ENCODE measurements around the gene SLC9A9. TPM values are rescaled to one million over a fixed set of nuclear protein-coding genes. Genes with fewer than 3 reads are reported as not detected.

Gene SLC9A9
- polyA plus RNA-seq, 1 donor (not counting 4 experiments of a cell fraction or from before 2014, with no cell fraction given) = 5.2 TPM

DNA sequence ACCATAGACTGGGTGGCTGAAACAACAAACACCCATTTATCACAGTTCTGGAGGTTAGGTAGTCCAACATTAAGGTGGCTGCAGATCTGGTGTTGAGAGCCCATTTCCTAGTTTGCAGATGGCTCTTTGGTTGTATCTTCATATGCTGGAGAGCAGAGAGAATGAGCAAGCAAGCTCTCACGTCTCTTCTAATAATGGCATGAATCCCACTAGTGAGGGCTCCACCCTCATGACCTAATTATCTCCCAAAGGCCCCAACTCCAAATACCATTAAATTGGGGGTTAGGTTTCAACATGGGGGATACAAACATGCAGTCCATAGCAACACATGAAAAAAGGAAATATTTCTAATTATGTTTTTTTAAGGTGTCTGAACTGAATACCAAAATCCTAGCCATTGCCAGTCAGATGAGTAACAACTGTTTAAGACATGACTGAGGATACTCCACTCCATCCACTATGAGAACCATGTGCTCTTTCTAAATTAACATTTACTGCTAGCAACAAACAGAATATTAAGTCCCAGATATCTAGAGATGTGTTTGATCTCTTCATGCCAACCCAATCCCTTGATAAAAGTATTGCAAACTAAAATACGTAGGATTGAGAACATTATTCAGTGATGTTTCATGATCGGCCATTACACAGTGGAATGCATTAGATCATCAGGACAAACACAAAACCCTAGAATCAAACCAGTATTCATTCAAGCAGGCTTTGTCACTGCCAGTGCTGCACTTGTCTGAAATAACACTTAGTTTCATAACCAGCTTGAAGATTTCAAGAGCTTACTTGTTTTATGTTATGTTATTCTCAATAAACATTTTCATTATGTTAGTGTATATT lies 340.3 kb downstream of the SLC9A9 start:
- FAIRE-seq = peak; percentile 34
- Histone ChIP-seq H3K27me3 (ENCODE audit: control insufficient read depth, extremely low read depth, insufficient read depth, low read length) (no peaks in the 10 kb centered on the region), H3K27ac (ENCODE audit: control insufficient read depth, insufficient read depth, low read length) (no peak overlapping the region), H3K79me2 (ENCODE audit: control insufficient read depth, insufficient read depth, low read length) (no peaks in the 10 kb centered on the region), H3K9me1 (ENCODE audit: control insufficient read depth, extremely low read depth, insufficient read depth, low read length) (no peaks in the 10 kb centered on the region), H3K9me3 (ENCODE audit: control insufficient read depth, low read depth, low read length) (no peaks in the 10 kb centered on the region), H3K4me3 (ENCODE audit: control insufficient read depth in 2 of 3, extremely low read depth in 1 of 3, insufficient read depth in 2 of 3, low read depth in 1 of 3, low read length in 3 of 3) (no peak overlapping the region), H3K9ac (ENCODE audit: control insufficient read depth, extremely low read depth, insufficient read depth, low read length) (no peak overlapping the region), H3K4me1 (ENCODE audit: control insufficient read depth, extremely low read depth, insufficient read depth, low read length) (no peaks in the 10 kb centered on the region), H3K36me3 (ENCODE audit: control insufficient read depth in 2 of 2, extremely low read depth in 1 of 2, insufficient read depth in 2 of 2, low read length in 2 of 2) (no peaks in the 10 kb centered on the region), H3K4me2 (ENCODE audit: control insufficient read depth, extremely low read depth, insufficient read depth, low read depth, low read length) (no peak overlapping the region), H4K20me1 (ENCODE audit: control insufficient read depth, extremely low read depth, insufficient read depth, low read length) (no peaks in the 10 kb centered on the region), H2AFZ (ENCODE audit: control insufficient read depth, low read length) (no peak overlapping the region)
- dilution Hi-C loops (cut with MboI; ENCODE audit: extremely low pct_ligation_motif_present, low sequenced_read_pairs) = no loop called here
- DNase-seq (ENCODE audit: low read depth, low spot score) = no peak
- TF ChIP-seq EZH2 (IDR thresholded peaks at IDR 0.05; ENCODE audit: low read length) = no peak
- TF ChIP-seq, protein P1, sequence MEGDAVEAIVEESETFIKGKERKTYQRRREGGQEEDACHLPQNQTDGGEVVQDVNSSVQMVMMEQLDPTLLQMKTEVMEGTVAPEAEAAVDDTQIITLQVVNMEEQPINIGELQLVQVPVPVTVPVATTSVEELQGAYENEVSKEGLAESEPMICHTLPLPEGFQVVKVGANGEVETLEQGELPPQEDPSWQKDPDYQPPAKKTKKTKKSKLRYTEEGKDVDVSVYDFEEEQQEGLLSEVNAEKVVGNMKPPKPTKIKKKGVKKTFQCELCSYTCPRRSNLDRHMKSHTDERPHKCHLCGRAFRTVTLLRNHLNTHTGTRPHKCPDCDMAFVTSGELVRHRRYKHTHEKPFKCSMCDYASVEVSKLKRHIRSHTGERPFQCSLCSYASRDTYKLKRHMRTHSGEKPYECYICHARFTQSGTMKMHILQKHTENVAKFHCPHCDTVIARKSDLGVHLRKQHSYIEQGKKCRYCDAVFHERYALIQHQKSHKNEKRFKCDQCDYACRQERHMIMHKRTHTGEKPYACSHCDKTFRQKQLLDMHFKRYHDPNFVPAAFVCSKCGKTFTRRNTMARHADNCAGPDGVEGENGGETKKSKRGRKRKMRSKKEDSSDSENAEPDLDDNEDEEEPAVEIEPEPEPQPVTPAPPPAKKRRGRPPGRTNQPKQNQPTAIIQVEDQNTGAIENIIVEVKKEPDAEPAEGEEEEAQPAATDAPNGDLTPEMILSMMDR (optimal IDR thresholded peaks at IDR 0.05 in 1 of 3, IDR thresholded peaks at IDR 0.05 in 1 of 3, conservative IDR thresholded peaks at IDR 0.05 in 1 of 3; ENCODE audit: extremely low read depth in 1 of 3, insufficient read depth in 2 of 3, low read length in 3 of 3) = no peak

DNA sequence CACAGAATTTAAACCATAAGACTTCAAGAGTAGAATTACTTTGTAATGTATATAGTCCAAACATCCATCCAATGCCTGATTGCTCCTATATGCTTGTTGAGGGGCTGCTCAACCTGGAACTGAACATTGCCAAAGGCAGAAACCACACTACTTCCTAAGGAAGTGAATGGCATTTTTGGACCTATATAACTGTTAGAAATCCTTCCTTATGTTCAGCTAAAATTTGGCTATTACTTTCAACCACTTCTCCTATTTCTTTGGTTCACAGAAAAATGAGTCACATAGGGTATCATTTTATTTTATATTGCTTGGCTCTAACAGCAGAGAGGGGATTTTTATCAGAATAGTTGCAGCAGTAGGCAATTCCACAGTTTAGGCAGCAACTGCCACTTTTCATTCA lies 342.1 kb downstream of the SLC9A9 start:
- Histone ChIP-seq H2AFZ (ENCODE audit: control insufficient read depth, low read length) (no peak overlapping the region), H3K27me3 (ENCODE audit: control insufficient read depth, extremely low read depth, insufficient read depth, low read length) (no peaks in the 10 kb centered on the region), H3K9me3 (ENCODE audit: control insufficient read depth, low read depth, low read length) (no peaks in the 10 kb centered on the region), H3K9me1 (ENCODE audit: control insufficient read depth, extremely low read depth, insufficient read depth, low read length) (no peaks in the 10 kb centered on the region), H3K4me1 (ENCODE audit: control insufficient read depth, extremely low read depth, insufficient read depth, low read length) (no peaks in the 10 kb centered on the region), H3K79me2 (ENCODE audit: control insufficient read depth, insufficient read depth, low read length) (no peaks in the 10 kb centered on the region), H3K4me2 (ENCODE audit: control insufficient read depth, extremely low read depth, insufficient read depth, low read depth, low read length) (no peak overlapping the region), H3K9ac (ENCODE audit: control insufficient read depth, extremely low read depth, insufficient read depth, low read length) (no peak overlapping the region), H3K36me3 (ENCODE audit: control insufficient read depth in 2 of 2, extremely low read depth in 1 of 2, insufficient read depth in 2 of 2, low read length in 2 of 2) (no peaks in the 10 kb centered on the region), H3K4me3 (ENCODE audit: control insufficient read depth in 2 of 3, extremely low read depth in 1 of 3, insufficient read depth in 2 of 3, low read depth in 1 of 3, low read length in 3 of 3) (no peak overlapping the region), H4K20me1 (ENCODE audit: control insufficient read depth, extremely low read depth, insufficient read depth, low read length) (no peaks in the 10 kb centered on the region), H3K27ac (ENCODE audit: control insufficient read depth, insufficient read depth, low read length) (no peak overlapping the region)
- dilution Hi-C loops (cut with MboI; ENCODE audit: extremely low pct_ligation_motif_present, low sequenced_read_pairs) = no loop called here
- FAIRE-seq (no peak), DNase-seq (ENCODE audit: low read depth, low spot score) (no peak)
- TF ChIP-seq, protein P1 (optimal IDR thresholded peaks at IDR 0.05 in 1 of 3, IDR thresholded peaks at IDR 0.05 in 1 of 3, conservative IDR thresholded peaks at IDR 0.05 in 1 of 3; ENCODE audit: extremely low read depth in 1 of 3, insufficient read depth in 2 of 3, low read length in 3 of 3) = no peak
- no peak for TF ChIP-seq EZH2 (IDR thresholded peaks at IDR 0.05; ENCODE audit: low read length)

Measured in keratinocyte (primary cell).